ENCODE measurements around the gene TLCD3B. TPM values are rescaled to one million over a fixed set of nuclear protein-coding genes. Genes with fewer than 3 reads are reported as not detected.
"Not testable (repeated sequence)": the region's sequence is repeated elsewhere in the genome, so short reads cannot be mapped to it uniquely, and the experiment has no call there.

TLCD3B gene
- total RNA-seq, 1 donor from 2014 or later = not detected

DNA sequence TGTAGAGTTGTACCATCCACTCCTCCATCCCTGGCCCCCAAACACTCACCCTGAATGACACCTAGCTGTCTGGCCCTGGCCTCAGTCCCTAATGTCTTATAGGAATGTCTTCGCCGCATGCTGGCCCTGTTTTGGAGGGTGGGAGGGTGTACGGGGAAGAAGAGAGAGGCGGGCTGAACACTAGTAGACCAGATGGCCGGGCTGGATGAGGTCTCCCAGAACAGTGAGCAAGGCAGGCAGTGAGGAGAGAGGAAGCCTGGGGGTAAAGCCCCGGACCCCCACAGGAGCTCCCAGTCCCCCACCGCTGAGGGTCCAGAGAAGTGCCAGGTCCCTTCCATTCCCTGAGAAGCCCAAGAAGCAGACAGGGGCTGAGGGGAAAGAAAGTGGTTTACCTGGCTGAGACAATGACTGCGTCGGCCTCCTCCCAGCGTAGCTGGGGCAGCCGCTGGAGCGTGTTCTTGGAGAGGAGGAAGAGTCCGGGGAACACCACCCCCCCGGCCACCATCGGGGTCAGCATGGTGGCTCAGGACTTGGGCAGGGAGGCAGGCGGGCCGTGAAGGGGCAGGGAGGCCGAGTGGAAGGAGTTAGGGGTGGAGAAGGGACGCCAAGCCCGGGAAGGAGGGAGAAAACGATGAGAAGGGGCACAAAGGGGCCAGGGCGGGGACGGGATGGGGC, 923 bp downstream of the TLCD3B start:
- intact Hi-C loops (cut with DNase I) = no loop called here
- no peak for DNase-seq (ENCODE audit: low spot score)

DNA sequence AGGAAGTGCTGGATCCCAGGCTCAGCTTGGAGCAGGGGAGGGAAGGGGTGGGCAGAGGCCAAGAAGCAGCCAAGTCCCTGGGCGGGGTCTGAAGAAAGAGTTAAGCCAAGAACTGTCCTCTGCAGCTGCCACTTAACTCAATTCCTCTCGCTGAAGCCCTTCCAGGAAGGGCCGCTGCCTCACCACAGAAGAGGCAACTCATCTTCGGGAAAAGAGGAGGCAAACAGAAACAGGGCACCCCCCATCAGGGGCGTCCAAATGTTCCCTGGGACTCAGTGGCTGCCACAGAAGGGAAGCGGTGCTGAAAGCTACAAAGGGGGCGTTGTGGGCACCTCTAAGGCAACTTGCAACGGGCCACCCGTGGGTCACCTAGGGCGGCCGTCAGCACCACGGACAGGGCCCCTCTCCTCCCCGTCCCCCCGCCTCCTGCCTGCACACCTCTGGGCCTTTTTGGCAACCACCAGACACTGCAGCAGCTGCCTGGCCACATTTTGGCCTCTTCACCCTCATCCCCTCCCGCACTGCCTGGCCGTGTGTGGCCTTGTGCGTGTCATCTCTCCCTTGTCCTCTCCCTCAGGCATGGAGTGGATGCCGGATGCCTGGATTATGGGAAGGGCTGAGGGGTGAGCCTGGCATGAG, 2.5 kb downstream of the TLCD3B start:
- ATAC-seq (peak; percentile 43), DNase-seq (ENCODE audit: low spot score) (no peak)
- intact Hi-C loops (cut with DNase I) = loop anchor here (10.0 kb wide), 1 partner anchor 334 kb away; no protein-coding TSS in a partner anchor

More for the DNA sequence above, 923 bp downstream of the TLCD3B start:
- no peak for ATAC-seq

DNA sequence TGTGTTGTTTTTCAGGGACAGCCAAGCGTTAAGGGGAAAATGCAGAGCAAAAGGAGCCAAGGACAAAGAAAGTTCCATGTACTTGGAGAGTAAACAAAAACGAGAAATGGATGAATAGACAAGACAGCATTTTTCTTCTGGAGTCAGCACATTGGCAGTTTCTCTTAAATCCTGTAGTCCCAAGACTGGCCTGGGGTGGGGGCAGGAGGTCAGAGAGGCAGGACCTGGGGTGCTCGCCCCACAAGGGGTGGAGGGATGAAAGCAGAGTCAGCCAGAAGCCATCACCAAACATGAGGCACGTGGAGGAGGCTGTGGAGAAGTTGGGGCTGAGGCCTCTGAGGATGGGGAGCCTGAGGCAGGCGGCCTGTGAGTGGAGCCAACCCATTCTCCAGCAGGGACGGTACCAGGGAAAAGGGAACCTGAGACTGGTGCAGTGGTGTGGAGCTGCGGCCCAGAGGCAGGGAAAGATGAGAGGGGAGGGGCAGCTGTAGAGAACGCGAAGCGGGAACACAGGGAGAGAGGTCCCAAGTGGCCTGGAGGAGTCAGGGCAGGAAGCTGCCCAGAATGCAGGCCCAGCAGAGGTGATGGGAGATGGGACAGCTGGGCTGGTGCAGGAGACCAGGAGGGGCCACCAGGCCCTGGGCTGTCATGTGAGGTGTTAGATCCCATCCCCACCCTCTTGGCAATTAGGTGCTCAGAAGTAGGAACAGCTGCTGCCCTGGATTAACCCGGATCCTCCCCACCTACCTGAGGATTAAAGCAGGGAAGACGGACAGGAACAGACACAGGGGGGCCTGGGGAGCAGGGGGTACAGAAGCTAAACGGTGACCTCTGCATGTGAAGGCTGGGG, 3.3 kb downstream of the TLCD3B start:
- ATAC-seq (no peak), DNase-seq (ENCODE audit: low spot score) (no peak)
- intact Hi-C loops (cut with DNase I) = loop anchor here (10.0 kb wide), 1 partner anchor 333 kb away; no protein-coding TSS in a partner anchor

- no peak for DNase-seq (ENCODE audit: low spot score)
- no peak for ATAC-seq
- intact Hi-C loops (cut with DNase I) = loop anchor here (10.0 kb wide), 1 partner anchor 332 kb away; no protein-coding TSS in a partner anchor
These were observed 4.6 kb downstream of the TLCD3B start for GRCh38 chr16:30026449-30026848.

DNA sequence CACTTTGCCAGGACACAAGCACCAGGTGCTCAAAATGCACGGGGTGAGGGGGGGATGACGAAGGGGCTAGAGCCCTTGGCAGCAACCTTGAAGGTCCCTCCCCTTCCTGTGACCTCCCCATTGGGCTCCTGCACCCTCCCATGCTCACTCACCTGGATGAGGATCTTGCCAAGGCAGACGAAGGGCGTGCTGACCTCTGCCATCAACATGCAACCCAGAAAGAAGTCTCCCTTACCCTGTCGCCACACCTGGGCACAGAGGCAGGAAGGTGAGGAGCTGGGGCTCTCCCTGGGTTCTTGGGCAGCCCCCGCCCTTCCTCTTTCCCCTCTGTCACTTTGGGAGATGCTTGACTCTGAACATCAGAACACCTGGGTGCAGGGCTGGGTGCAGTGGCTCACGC, 5.5 kb downstream of the TLCD3B start:
- ATAC-seq (no peak), DNase-seq (ENCODE audit: low spot score) (no peak)
- intact Hi-C loops (cut with DNase I) = loop anchor here (10.0 kb wide), 1 partner anchor 331 kb away; no protein-coding TSS in a partner anchor

- ATAC-seq (no peak), DNase-seq (ENCODE audit: low spot score) (no peak)
- intact Hi-C loops (cut with DNase I) = loop anchor here (10.0 kb wide), 1 partner anchor 330 kb away; no protein-coding TSS in a partner anchor
These were observed 5.9 kb downstream of the TLCD3B start for GRCh38 chr16:30025156-30025555.

DNA sequence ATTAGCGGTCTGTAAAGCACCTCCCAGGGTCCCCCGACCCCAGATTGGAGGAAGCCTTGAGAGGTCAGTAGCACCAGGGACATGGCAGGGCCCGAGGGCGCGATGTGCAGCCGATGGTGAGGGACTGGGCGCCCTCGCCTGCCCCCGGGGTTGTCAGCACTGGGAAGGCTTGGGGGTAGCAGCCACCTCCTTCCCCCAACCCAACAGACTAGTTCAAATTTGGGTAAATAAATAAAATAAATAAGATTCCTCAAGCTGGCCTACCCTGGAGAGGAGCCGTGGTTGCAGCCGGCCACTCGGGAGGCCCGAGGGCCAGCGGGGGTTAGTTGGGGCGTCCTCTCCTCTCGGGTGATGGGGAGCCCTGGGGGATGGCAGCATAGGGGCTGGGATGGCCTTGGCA, 6.6 kb downstream of the TLCD3B start:
- ATAC-seq (no peak), DNase-seq (ENCODE audit: low spot score) (no peak)
- intact Hi-C loops (cut with DNase I) = loop anchor here (10.0 kb wide), 1 partner anchor 330 kb away; no protein-coding TSS in a partner anchor

DNA sequence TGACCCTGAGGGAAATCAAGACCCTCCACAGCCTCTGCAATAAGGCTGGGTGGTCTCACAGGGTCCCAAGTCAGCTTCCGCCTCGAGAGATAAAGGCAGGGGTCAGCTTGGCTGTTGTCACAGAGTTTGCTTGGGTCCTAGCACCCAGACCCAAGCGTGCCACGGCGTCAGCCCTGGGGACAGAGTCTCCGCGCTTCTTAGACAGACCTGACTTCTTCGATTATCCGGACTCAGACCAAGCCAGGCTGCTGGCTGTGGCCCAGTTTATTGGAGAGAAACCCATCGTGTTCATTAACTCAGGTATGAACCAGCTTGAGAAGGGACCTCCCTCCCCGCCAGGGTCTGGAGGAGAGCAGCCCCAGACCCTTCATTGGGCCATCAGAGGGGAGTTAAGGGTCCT, 7.5 kb downstream of the TLCD3B start:
- DNase-seq (ENCODE audit: low spot score) (no peak), ATAC-seq (no peak)
- intact Hi-C loops (cut with DNase I) = loop anchor here (10.0 kb wide), 1 partner anchor 329 kb away; no protein-coding TSS in a partner anchor

DNA sequence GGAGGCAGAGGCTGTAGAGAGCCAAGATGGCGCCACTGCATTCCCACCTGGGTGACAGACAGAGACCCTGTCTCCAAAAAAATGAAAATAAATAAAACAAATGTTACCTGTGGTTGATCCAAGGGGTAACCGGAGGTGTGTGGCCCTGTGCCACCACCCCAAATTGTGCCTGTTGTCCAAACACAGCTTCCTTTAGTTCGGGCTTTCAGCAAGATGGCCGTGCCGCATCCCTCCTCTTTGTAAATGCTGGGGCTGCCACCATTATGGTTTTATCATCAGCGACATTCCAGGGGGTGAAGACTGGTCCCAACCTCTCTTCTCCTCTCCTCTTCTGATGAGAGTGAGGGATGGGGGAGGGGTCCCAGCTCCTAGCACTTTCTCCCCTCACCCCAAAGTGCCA, 8.2 kb downstream of the TLCD3B start, which contains the start of gene C16orf92:
Gene C16orf92 (plus strand): TSS at position 312 of the 400 bp plus-strand sequence. CDS start 143 bp downstream, outside the sequence.
- DNase-seq (ENCODE audit: low spot score) (no peak), ATAC-seq (no peak)
- intact Hi-C loops (cut with DNase I) = loop anchor here (10.0 kb wide), 1 partner anchor 328 kb away; no protein-coding TSS in a partner anchor

DNA sequence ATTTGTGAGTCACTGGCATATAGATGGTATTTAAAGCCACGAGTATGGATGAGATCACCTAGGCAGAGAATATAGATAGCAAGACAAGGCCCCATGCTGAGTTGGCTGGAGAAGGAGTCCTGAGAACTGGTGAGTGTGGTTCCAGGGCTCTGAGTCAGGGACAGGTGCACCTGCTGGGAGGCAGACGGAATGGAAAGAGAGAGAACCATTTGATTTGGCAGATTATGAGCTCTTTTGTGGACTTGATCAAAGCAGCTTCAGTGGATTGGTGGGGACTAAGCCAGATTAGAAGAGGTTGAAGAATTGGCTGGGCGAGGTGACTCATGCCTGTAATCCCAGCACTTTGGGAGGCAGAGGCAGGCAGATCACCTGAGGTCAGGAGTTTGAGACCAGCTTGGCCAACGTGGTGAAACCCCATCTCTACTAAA, 12.3 kb downstream of the TLCD3B start:
- ATAC-seq (no peak), DNase-seq (ENCODE audit: low spot score) (no peak)
- intact Hi-C loops (cut with DNase I) = no loop called here

- intact Hi-C loops (cut with DNase I); DNase-seq (ENCODE audit: low spot score); ATAC-seq: not testable (repeated sequence)
These were observed 13.1 kb downstream of the TLCD3B start for GRCh38 chr16:30017937-30018336.

DNA sequence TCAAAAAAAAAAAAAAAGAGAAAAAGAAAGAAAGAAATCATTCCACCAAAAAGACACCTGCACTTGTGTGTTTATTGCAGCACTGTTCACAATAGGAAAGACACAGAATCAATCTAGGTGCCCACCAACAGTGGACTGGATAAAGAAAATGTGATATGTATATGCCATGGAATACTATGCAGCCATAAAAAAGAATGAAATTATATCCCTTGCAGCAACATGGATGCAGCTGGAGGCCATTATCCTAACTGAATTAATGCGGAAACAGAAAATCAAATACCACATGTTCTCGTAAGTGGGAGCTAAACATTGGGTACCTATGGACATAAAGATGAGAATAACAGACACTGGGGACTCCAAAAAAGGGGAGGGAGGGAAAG, 13.8 kb downstream of the TLCD3B start:
- ATAC-seq = no peak
- intact Hi-C loops (cut with DNase I) = no loop called here
- DNase-seq (ENCODE audit: low spot score) = no peak

DNA sequence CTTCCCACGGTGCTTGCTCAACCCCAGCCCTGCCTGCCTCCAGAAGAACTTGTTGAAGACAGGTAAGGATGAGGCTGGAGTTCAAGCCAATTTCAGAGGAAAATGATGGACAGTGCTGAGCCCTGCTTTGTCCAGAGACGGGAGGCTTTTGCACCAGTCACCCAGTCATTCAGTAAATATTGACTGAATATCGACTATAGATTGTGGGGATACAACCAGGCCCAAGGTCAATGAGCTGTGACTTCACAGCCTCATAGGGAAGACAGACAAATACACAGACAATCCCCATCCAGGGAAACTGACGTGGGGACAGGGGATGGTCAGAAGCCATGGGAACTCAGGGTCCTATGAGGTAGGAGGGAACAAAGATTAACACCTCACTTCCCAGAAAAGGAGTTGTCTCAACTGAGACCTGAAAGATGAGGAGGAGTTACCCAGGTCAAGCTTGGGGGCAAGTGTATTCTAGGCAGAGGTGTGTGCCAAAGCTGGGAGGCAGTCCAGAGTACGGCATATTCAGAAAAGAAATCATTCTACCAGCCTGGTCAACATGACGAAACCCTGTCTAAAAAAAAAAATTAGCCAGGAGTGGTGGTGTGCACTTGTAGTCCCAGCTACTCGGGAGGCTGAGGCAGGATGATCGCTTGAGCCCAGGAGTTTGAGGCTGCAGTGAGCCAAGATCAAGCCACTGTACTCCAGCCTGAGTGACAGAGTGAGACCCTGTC, 14.4 kb downstream of the TLCD3B start:
- intact Hi-C loops (cut with DNase I) = no loop called here
- DNase-seq (ENCODE audit: low spot score) (no peak), ATAC-seq (no peak)

DNA sequence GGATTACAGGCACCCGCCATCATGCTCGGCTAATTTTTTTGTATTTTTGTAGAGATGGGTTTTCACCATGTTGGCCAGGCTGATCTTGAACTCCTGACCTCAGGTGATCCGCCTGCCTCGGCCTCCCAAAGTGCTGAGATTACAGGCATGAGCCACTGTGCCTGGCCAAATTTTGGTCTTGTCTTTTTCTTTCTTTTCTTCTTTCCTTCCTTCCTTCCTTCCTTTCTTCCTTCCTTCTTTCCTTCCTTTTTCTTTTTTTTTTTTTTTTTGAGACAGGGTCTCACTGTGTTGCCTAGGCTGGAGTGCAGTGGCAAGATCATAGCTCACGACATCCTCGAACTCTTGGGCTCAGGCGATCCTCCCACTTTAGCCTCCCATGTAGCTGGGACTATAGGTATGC, 15.6 kb downstream of the TLCD3B start:
- DNase-seq (ENCODE audit: low spot score); ATAC-seq; intact Hi-C loops (cut with DNase I): not testable (repeated sequence)

- DNase-seq (ENCODE audit: low spot score); ATAC-seq; intact Hi-C loops (cut with DNase I): not testable (repeated sequence)
These were observed 18.5 kb downstream of the TLCD3B start for GRCh38 chr16:30012598-30012997.

- ATAC-seq (no peak), DNase-seq (ENCODE audit: low spot score) (no peak)
- intact Hi-C loops (cut with DNase I) = no loop called here
These were observed 19.2 kb downstream of the TLCD3B start for GRCh38 chr16:30011714-30012504.

- ATAC-seq = peak; percentile 18
- intact Hi-C loops (cut with DNase I) = no loop called here
- no peak for DNase-seq (ENCODE audit: low spot score)
These were observed 20.0 kb downstream of the TLCD3B start, which contains the start of gene DOC2A for GRCh38 chr16:30010844-30011713. Gene DOC2A, minus strand, starts transcription at chr16:30011027. Its CDS starts 805 bp downstream, at chr16:30010222.
